Astrocyte (in vitro differentiated cells and primary cell): ENCODE measurements around the gene TCHHL1. TPM values are rescaled to one million over a fixed set of nuclear protein-coding genes. Genes with fewer than 3 reads are reported as not detected.

ENCODE experiments used
- DNase-seq: peaks from one replicate; pipeline ENCODE4 v3.0.0-alpha.2; 2010; ENCODE audit warnings: low read depth
- FAIRE-seq: peaks from 2 replicates; lab custom pipeline; 2011; peaks lifted over from hg19 to GRCh38; lab: Jason Lieb, UNC
- H2AFZ ChIP-seq: 2 replicates; pipeline ENCODE4 v1.6.0; 2012; ENCODE audit warnings: low read depth, low read length, inconsistent platforms
- H3K27ac ChIP-seq: 2 replicates; pipeline ENCODE4 v1.5.1; 2011; ENCODE audit warnings: low read depth, low read length, inconsistent platforms
- H3K27me3 ChIP-seq: 2 replicates; pipeline ENCODE4 v1.6.0; 2011; ENCODE audit warnings: low read length, inconsistent platforms; ENCODE audit not compliant: insufficient read depth
- H3K36me3 ChIP-seq: 2 replicates; pipeline ENCODE4 v1.5.1; 2011; ENCODE audit warnings: low read length, inconsistent platforms; ENCODE audit not compliant: insufficient read depth
- H3K4me1 ChIP-seq: 2 replicates; pipeline ENCODE4 v1.5.1; 2011; ENCODE audit warnings: low read length, inconsistent platforms; ENCODE audit not compliant: insufficient read depth
- H3K4me2 ChIP-seq: 2 replicates; pipeline ENCODE4 v1.6.0; 2012; ENCODE audit warnings: low read length, inconsistent platforms
- H3K4me3 ChIP-seq: 2 replicates; pipeline ENCODE4 v1.5.1; 2011; ENCODE audit warnings: low read depth, mild to moderate bottlenecking, low read length, inconsistent platforms; ENCODE audit not compliant: insufficient read depth
- H3K79me2 ChIP-seq: 2 replicates; pipeline ENCODE4 v1.6.0; 2012; ENCODE audit warnings: mild to moderate bottlenecking, low read length, inconsistent platforms; ENCODE audit not compliant: insufficient read depth
- H3K9ac ChIP-seq: 2 replicates; pipeline ENCODE4 v1.6.0; 2012; ENCODE audit warnings: mild to moderate bottlenecking, low read length, inconsistent platforms
- H3K9me3 ChIP-seq: 2 replicates; pipeline ENCODE4 v1.5.1; 2012; ENCODE audit warnings: low read depth, mild to moderate bottlenecking, low read length, inconsistent platforms; ENCODE audit not compliant: insufficient read depth
- H4K20me1 ChIP-seq: 2 replicates; pipeline ENCODE4 v1.6.0; 2012; ENCODE audit warnings: low read length, inconsistent platforms; ENCODE audit not compliant: insufficient read depth
- H3K27ac Mint-ChIP-seq: one replicate; pipeline ENCODE4 v1.8.0; 2021; ENCODE audit warnings: mild to moderate bottlenecking, mixed read lengths; ENCODE audit not compliant: unreplicated experiment
- H3K27me3 Mint-ChIP-seq: one replicate; pipeline ENCODE4 v1.8.0; 2021; ENCODE audit warnings: low read depth, mixed read lengths; ENCODE audit not compliant: unreplicated experiment
- H3K36me3 Mint-ChIP-seq: one replicate; pipeline ENCODE4 v1.8.0; 2021; ENCODE audit warnings: low read depth, mixed read lengths; ENCODE audit not compliant: unreplicated experiment
- H3K4me1 Mint-ChIP-seq: one replicate; pipeline ENCODE4 v1.8.0; 2021; ENCODE audit warnings: low read depth, mixed read lengths; ENCODE audit not compliant: unreplicated experiment
- H3K4me3 Mint-ChIP-seq: one replicate; pipeline ENCODE4 v1.8.0; 2021; ENCODE audit warnings: mild to moderate bottlenecking, moderate library complexity, mixed read lengths; ENCODE audit not compliant: unreplicated experiment
- H3K9me3 Mint-ChIP-seq: one replicate; pipeline ENCODE4 v1.8.0; 2021; ENCODE audit warnings: mild to moderate bottlenecking, mixed read lengths; ENCODE audit not compliant: unreplicated experiment
- CTCF ChIP-seq: IDR thresholded peaks from 2 replicates; pipeline ENCODE4 v1.5.1; 2011; ENCODE audit warnings: low read depth, mild to moderate bottlenecking, inconsistent platforms, low read length, moderate library complexity; ENCODE audit not compliant: insufficient read depth
- EZH2 ChIP-seq: IDR thresholded peaks from 2 replicates; pipeline ENCODE4 v1.6.1; 2012; ENCODE audit warnings: mild to moderate bottlenecking, low read length, inconsistent platforms; ENCODE audit not compliant: insufficient read depth
- total RNA-seq: library from RNA; stranded (reverse); gene quantifications from 2 replicates; pipeline ENCODE4 v1.2.1, GENCODE V29; 2021

The TCHHL1 gene
- total RNA-seq, 1 donor from 2014 or later = not detected

GRCh38 chr1:152109998-152110294 lies 21.1 kb upstream of the TCHHL1 start:
- no peak for TF ChIP-seq EZH2
- TF ChIP-seq CTCF = no peak
- Histone ChIP-seq H3K36me3 (no peaks in the 10 kb centered on the region), H3K9ac (no peak overlapping the region), H3K4me1 (peaks cover 22% of the 10 kb centered on the region), H3K4me2 (peak overlapping the region; percentile 88), H4K20me1 (no peaks in the 10 kb centered on the region), H2AFZ (peak overlapping the region; percentile 91), H3K79me2 (no peaks in the 10 kb centered on the region), H3K27ac (no peak overlapping the region), H3K9me3 (peaks cover 15% of the 10 kb centered on the region), H3K27me3 (peaks cover 88% of the 10 kb centered on the region), H3K4me3 (peak overlapping the region; percentile 56)
- Mint-ChIP-seq H3K9me3 (peaks cover 11% of the 10 kb centered on the region), H3K27me3 (peaks cover 21% of the 10 kb centered on the region), H3K36me3 (no peaks in the 10 kb centered on the region), H3K27ac (no peak overlapping the region), H3K4me1 (peaks cover 4% of the 10 kb centered on the region), H3K4me3 (no peak overlapping the region)
- no peak for DNase-seq
- FAIRE-seq = no peak

GRCh38 chr1:152109231-152109997 lies 20.6 kb upstream of the TCHHL1 start:
- Mint-ChIP-seq H3K36me3 (no peaks in the 10 kb centered on the region), H3K9me3 (peaks cover 11% of the 10 kb centered on the region), H3K4me1 (peaks cover 4% of the 10 kb centered on the region), H3K27me3 (peaks cover 26% of the 10 kb centered on the region), H3K27ac (no peak overlapping the region), H3K4me3 (no peak overlapping the region)
- DNase-seq (no peak), FAIRE-seq (no peak)
- Histone ChIP-seq H2AFZ (peak overlapping the region; percentile 14), H3K4me2 (peak overlapping the region; percentile 88), H3K4me3 (peak overlapping the region; percentile 56), H4K20me1 (no peaks in the 10 kb centered on the region), H3K4me1 (peaks cover 22% of the 10 kb centered on the region), H3K79me2 (no peaks in the 10 kb centered on the region), H3K9ac (no peak overlapping the region), H3K36me3 (no peaks in the 10 kb centered on the region), H3K27ac (no peak overlapping the region), H3K9me3 (peaks cover 15% of the 10 kb centered on the region), H3K27me3 (peaks cover 83% of the 10 kb centered on the region)
- TF ChIP-seq CTCF = no peak

- Mint-ChIP-seq H3K27me3 (peaks cover 27% of the 10 kb centered on the region), H3K27ac (no peak overlapping the region), H3K4me3 (no peak overlapping the region), H3K36me3 (no peaks in the 10 kb centered on the region), H3K4me1 (peaks cover 4% of the 10 kb centered on the region), H3K9me3 (peaks cover 11% of the 10 kb centered on the region)
- H3K27ac ChIP-seq = no peak overlapping the region
- H3K4me1 ChIP-seq = peaks cover 22% of the 10 kb centered on the region
- TF ChIP-seq EZH2 (peak; percentile 24), CTCF (no peak)
- H4K20me1 ChIP-seq = no peaks in the 10 kb centered on the region
- H2AFZ ChIP-seq = no peak overlapping the region
- peaks cover 15% of the 10 kb centered on the region for H3K9me3 ChIP-seq
- FAIRE-seq (no peak), DNase-seq (no peak)
- peaks cover 77% of the 10 kb centered on the region for H3K27me3 ChIP-seq
- no peaks in the 10 kb centered on the region for H3K79me2 ChIP-seq
- H3K4me2 ChIP-seq = peak overlapping the region; percentile 88
- H3K9ac ChIP-seq = no peak overlapping the region
- H3K4me3 ChIP-seq = no peak overlapping the region
- H3K36me3 ChIP-seq = no peaks in the 10 kb centered on the region
Measured at GRCh38 chr1:152108882-152109222, 20.0 kb upstream of the TCHHL1 start.
